GM19328 (cell line): ENCODE measurements around the gene PCBP3.

ENCODE experiments used
- ATAC-seq: cut with Tn5 transposase; IDR thresholded peaks from one replicate; pipeline ENCODE4 v1.9.1; 2021; ENCODE audit warnings: mild to moderate bottlenecking, moderate library complexity; ENCODE audit not compliant: unreplicated experiment

PCBP3 gene

DNA sequence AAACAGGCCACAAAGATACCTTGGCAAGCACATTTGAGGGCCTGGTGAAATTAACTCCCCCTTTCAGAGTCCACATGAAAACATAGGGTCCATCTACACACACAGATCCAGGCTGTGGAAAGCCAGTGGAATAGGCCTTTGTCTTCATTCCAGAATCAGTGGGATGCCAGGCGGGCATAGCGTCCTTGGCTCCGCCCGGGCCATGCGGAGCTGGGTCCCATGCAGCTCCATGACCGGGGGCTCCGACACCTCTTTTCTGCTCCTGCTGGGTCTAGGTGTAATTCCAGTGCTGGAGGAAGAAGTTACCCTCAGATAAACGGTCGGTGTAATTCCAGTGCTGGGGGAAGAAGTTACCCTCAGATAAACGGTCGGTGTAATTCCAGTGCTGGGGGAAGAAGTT, 274.5 kb downstream of the PCBP3 start:
- ATAC-seq: no peak

DNA sequence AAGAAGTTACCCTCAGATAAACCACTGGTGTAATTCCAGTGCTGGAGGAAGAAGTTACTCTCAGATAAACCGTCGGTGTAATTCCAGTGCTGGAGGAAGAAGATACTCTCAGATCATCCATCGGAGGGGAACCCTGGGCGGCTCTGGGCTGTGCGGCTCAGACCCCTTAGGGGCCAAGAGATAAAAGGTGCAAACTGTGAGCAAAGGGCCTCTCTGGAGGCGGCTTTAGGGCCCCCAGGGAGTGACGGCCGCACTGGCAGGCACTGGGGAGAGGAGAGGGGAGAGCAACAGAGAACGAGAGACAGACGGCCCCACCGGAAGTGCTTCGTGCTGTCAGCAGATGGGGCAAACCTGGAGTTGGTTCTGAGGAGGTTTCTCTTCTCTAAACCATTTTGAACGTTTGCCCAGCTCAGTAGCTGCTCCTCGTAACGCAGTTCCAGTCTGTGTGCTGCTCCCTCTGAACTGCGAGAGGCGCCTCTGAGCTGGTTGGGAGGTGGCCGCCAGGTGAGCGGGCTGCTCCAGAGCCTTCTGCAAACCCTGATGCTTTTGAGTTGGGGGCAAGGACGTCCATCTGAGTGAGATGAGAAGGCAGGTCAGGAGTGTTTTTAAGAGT, 275.4 kb downstream of the PCBP3 start:
- no peak for ATAC-seq

DNA sequence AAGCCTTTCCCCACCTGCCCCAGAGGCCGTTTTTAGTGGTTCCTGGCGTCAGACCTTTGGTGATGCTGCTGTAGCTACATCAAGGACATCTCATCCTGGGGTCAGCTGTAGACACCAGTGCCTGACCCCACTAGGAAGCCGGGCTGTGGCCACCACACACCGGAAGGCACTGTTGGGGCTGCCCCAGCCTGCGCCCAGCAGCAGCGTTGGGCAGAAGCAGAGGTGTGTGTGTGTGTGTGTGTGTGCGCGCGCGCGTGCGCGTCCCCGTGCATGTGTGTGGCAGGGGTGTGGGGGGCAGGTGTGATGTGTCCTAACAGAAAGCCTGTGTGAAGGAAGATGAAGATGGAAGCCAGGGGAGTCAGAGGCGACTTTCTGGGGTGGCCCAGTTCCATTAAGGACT, 276.1 kb downstream of the PCBP3 start:
- ATAC-seq: no peak

DNA sequence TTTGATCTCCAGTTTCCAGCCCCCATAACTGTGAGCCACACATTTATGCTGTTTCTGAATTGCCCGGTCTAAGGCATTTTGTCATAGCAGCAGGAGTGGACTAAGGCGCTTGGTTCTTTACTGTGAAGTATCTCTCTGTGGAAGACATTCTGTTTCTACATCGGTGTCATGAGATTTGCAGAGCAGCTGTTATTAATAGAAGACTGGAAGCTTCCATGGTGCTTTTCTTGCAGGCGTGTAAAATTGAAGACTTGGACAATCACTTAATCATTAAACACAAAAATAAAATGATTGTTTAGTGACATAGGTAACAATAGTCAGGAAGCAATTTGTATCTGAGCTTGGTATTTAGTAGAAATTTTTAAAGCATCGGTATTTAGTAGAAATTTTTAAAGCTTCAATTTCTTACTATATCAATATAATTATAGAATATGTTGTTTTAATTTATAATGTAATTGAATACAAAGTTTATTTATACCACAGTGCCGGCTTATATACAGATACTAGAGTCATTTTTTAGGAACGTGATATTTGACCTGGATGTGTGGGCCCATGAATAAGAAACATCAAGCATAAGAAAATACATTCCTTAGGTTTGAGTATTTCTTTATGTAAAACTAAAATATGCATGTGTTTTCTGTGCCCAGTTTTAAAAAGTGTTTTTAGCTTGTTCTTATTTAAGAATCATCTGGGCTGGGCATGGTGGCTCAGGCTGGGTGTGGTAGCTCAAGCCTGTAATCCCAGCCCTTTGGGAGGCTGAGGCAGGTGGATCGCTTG, 277.5 kb downstream of the PCBP3 start:
- no peak for ATAC-seq

DNA sequence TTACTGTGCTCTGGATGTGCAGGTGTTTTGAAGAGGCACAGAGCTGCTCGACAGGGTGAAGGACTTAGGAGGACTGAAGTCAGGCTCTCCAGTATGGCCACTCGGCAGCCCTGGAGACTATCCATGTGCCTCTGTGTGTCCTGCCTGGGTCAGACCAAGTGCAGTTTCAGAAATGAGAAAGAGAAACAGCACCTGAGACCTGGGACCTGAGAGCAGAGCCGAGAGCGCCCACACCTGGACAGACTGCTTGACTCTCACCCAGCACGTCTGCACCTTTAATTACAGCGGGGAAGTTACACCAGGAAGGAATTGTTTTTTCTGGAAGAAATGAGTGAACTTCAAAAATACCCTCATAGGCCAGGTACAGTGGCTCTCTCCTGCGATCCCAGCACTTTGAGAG, 278.4 kb downstream of the PCBP3 start:
- ATAC-seq: no peak

DNA sequence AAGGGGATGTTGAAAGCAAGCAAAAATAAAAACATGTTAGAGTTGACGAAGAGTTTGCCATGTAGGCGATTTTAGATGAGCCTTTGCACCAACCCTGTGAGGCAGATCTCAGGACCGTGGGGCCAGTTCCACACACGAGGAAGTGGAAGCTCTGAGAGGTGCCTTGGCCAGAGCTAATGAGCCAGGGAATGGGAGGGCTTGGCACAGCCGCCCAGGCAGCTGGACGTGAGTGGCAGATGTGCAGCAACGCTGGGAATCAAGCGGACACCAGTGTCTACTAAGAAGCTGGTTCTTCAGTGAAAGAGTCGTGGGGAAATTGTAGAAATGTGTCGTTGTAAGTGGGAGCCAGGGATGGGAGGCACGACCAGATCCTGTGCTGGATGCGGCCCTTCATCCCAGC, 279.1 kb downstream of the PCBP3 start:
- ATAC-seq: no peak

DNA sequence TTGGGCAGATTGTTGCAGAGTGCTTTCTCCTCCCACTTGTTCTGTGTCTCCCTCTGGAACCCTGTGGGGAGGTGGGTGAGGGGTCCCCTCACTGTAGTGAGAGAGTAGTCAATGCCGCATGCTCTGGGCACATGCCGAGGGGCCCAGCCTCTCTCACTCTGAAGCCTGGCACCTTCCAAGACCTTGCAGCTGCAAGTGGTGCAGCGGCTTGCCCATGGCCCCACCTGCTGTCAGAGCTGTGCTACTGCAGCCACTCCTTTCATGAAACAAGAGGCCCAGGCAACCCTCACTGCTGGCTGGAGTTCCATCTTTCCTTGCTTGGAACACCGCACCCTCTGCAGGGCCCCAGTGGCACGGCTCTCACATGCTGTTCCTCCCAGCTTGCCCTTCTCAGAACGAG, 279.6 kb downstream of the PCBP3 start:
- no peak for ATAC-seq

DNA sequence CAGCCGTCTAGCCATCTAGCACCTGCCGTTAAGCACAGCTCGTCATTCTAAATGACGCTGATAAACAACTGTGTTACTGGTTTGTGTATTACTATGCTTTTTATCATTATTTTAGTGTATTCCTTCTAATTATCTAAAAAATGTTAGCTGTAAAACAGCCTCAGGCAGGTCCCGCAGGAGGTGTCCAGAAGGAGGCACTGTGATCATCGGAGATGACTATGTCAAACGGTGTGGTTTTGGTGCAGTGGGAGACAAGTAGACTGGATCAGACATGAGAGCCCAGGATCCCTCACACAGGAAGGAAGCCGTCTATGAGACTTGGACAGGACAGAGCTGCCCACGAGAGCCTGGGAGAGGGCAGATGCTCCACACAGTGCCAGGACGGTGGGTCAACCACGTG, 282.8 kb downstream of the PCBP3 start:
- no peak for ATAC-seq

DNA sequence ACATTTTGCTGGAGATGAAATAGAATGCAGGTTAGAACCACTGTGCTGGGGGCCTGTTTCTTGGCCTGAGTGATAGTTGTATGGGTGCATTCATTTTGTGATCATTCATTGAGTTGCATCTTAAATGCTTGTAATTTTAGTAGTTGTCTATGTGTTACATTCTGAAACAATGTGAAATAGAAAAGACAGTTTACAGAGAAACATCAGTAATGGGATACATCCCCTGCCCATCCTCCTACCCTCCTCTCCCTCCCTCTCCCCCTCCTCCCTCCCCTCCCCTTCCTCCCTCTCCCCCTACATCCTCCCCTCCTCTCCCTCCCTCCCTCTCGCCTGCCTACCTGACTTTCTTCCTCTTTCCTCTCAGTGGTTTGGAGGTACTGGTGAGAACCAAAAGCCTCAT, 283.5 kb downstream of the PCBP3 start:
- no peak for ATAC-seq

DNA sequence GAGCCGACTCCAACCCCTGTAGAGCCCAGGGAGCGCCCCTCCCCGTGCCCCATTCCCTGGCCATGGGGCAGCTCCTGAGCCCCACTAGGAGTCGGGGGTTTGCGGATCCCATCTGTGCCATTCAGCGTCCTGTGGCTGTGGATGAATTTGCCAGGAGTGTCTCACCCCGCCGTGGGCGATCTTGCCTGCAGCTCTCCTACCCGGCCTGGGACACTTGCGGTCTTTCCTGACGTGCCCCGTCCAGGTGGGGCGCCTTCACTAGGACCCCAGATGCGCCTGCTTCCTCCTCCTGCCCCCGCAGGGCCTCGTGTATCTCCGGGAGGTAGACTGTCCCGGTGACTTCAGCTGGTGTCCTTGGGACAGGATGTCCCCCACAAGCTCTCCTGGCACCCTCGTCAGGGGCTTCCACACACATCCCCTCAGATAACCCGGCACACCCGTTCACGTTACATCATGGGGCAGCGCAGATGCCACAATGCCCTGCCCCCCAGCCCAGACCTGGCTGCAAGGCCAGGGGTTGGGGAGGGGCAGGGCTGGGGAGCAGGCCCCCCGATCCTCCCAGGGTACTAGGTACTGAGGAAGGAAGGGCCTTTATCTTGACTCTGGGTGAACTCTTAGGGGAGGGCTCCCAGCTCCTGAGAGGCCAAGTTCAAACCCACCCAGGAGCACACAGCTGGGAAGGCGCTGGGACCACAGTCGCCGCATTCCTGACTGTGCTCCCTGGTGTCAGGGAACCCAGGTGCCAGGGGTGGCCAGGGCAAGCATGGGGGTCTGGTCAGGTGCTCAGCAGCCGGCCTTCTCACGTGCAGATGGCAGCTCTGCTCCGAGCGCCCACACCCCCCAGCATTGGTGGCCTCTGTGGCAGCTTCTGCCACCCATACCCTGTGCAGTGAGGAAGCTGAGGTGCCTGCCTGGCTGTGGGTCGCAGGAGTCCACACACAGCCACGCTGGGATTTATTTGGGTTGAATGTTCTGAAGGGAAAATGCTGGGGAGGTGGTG, 284.6 kb downstream of the PCBP3 start:
- ATAC-seq: no peak

DNA sequence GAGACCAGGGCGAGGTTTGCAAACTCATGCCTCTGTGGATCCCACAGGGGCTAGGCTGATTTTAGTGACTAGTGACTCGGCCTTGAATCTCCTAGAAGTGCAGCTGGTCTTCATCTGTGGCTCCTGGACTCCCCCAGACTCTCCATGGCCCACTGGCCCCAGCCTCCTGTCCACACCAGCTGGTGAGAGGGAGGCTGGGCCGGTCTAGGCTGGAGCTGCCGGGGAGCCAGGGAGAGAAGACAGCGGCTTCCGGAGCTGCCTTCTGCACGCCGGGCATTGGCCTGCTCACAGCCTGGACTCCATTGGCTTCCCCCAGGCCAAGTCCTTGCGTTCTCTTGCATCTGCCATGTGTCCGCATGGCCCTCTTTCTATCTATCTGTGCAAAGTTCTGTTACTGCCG, 285.9 kb downstream of the PCBP3 start:
- ATAC-seq: no peak

DNA sequence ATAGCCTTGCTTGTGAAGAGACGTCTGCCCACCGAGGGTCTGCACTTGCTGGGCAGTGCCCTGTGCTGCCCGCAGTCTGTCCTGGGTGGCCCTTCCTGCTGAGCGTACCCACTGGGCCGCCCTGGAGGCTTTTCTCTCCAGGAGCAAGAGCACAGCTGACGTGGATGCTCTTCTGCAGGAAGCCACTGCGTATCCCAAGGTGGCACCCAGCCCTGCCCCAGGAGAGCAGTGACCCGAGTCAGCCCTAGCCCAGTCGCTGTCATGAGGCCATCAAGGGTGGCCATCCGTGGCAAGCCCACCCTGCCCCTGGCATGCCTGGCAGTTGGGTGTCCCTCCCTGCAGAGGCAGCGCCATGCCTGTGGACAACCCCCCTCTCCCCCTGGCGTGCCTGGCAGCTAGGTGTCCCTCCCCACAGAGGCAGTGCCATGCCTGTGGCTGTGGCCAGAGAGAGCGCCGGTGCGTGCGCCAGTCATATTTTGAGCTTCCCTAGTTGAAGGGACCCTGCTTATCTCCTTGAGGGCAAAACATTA, 286.8 kb downstream of the PCBP3 start:
- ATAC-seq: no peak

DNA sequence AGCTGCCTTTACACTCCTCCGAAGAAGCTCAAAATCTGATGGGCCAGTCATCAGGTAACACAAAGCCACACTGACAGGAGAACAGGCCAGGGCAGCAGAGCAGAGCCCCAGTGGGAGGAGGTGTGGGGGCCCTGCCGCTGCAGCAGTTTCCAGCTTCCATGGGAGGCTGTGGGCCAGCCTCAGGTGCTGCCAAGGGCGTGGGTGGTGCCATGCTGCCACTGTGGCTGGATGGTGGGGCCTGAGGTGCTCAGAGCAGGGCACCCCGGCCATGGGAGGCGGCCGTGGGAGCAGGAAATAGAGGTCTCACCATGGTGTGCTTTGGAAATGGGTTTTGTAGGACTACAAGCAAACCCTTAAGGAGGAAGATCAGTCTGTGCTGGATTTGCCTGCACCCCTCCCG, 287.3 kb downstream of the PCBP3 start:
- no peak for ATAC-seq

DNA sequence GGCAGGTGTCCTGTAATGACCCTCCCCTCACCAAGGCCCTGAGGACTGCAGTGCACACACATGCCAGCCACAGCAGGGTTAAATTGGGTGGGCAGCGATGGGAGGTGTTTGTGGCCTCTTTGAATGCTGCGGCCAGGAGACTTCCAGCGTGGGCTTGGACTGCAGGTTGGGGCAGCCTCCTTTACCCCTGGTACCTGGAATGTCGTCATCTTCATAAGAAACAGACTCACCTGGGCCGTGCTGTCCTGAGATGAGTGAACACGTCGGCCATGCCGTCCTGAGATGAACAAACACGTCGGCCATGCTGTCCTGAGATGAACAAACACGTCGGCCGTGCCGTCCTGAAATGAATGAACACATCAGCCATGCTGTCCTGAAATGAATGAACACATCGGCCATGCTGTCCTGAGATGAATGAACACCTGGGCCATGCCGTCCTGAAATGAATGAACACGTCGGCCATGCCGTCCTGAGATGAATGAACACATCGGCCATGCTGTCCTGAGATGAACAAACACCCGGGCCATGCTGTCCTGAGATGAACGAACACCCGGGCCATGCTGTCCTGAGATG, 288.0 kb downstream of the PCBP3 start:
- ATAC-seq: no peak

DNA sequence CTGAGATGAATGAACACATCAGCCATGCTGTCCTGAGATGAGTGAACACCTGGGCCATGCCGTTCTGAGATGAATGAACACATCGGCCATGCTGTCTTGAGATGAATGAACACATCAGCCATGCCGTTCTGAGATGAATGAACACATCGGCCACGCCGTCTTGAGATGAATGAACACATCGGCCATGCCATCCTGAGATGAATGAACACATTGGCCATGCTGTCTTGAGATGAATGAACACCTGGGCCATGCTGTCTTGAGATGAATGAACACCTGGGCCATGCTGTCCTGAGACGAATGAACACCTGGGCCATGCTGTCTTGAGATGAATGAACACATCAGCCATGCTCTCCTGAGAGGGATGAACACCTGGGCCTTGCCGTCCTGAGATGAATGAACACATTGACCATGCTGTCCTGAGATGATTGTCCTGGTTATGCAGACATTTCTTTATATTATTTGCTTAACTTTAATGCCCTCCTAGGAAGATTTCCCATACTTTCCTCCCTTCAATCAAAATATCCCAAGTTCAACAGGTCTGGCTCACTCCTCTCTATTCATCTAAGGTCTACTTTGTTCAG, 289.5 kb downstream of the PCBP3 start:
- no peak for ATAC-seq

DNA sequence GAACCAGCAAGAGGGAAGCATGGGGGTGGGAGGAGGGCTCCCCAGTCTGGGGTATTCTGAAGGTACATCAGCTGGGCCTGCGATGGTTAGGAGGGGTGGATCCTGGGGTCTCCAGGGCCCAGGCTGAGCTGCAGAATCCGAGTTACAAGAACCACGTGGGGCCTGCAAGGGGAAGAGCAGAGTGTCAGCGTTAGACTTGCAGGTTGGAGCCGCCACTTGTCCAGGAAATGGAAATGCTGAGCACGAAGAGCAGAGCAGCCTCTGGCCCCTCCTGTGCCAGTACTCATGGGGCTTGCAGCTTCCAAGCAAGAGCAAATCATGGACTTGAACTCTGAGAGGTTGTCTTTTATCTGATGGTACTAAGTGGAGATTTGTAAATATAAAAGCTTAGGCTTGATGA, 290.6 kb downstream of the PCBP3 start:
- ATAC-seq: no peak

DNA sequence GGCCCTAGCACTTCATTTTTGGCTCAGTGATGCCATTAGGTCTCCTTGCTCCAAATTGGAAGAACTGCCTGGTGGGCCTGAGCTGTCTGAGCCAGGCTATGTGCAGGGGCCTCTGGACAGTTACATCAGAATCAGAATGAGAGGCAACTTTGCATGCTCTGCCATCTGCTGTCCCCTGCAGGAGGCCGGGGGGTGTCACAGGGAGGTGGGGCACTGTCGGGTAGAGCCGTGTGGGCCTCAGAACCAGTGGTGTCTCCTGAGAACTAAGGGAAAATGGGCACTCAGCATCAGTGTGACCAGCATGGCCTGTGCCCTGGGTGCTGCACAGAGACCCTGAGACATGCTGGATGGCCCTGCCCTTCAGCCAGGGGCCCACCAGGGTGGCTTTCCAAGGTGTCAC, 291.0 kb downstream of the PCBP3 start:
- ATAC-seq: no peak

DNA sequence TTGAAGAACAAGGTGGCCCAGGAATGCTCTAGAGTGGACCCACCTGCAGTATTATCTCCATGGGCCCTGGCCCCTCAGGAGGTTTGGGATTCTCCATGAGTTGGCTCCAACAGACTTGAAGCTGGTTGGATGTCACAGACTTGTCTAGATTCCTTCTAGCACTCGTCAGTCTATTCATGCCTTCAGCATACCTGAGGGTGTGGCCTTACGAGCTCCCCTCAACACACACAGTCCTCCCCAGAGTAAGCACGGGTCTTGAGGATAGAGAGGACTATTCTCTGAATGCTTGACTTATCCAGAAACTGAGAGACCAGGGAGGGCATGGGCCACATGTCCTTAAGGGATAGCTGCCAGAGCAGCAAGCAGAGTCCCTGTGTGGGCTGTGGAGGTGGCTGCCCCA, 292.1 kb downstream of the PCBP3 start:
- ATAC-seq: no peak

DNA sequence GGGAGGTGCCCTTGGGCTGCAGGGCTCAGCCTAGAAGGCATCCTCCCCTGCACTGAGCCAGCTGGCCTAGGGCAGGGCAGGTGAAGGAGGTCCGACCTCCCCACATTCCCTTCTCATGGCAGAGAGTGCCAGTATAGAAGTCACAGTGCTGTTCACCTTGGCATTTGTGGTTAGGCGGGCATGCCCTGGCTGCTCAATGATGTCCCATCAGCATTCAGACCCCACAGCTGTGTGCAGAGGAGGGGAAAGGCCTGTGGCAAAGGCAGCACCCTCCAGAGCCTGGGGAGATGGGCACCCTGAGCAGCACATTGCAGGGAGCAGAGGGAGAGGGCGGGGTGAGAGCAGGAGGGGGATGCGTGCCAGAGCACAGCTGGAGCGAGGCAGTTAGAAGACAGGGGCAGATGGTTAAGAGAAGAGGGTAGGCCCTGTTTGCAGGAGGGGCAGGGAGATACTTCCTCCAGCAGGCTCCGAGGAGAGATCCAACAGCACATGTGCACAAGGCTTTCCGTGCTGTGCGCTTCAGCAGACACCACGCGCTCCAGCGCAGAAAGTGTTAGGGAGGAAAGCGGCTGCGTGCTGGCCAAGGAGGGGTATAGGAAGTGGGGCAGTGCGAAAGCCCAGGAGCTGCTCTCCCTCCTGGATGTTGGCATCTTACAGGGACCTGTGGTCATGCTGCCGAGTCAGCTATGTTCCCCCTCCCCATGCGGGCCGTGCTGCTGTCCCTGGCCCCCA, 294.4 kb downstream of the PCBP3 start:
- no peak for ATAC-seq

DNA sequence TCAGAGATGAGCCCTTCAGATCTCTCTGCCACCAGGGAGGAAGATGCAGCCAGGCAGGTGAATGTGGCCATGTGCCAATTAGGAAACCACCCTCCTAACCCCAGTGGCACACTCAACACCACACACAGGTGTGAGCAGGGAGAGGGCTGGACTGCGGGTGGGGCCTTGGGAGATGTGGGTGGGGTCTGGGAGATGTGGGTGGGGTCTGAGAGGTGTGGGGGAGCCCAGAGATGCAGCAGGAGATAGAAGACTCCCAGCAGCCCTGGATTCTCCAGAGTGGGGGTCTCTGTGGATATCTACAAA, 294.9 kb downstream of the PCBP3 start:
- ATAC-seq: no peak
